ENCODE data around the gene TGDS.

TGDS gene

GRCh38 chr13:94599877-94600276, 3.9 kb upstream of the TGDS start:
- DNase-seq: no peak

DNA sequence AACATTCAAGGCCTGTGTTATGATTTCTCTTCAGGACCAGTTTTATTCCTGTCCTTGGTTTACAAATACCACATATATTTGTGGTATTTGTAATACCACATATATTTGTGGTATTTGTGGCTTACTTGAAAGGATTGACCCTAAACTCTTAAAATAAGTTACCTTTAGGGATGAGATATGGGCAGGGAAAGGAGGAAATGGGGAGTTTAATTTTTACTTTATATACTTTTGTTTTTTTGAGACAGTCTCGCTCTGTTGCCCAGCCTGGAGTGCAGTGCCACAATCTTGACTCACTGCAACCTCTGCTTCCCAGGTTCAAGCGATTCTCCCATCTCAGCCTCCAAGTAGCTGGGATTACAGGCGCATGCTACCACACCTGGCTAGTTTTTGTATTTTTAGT, 2.3 kb upstream of the TGDS start:
- DNase-seq: no peak

DNA sequence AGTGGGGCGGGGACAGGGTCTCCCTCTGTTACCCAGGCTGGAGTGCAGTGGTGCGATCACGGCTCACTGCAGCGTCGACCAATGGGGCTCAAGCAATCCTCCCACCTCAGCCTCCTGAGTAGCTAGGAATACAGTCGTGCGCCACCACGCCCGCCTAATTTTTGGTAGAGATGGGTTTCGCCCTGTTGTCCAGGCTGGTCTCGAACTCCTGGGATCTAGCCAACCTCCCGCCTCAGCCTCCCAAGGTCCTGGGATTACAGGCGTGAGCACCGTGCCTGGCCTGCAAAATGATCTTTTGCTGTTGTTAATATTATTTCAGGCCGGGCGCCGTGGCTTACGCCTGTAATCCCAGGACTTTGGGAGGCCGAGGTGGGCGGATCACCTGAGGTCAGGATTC, 621 bp upstream of the TGDS start:
- no peak for DNase-seq

DNA sequence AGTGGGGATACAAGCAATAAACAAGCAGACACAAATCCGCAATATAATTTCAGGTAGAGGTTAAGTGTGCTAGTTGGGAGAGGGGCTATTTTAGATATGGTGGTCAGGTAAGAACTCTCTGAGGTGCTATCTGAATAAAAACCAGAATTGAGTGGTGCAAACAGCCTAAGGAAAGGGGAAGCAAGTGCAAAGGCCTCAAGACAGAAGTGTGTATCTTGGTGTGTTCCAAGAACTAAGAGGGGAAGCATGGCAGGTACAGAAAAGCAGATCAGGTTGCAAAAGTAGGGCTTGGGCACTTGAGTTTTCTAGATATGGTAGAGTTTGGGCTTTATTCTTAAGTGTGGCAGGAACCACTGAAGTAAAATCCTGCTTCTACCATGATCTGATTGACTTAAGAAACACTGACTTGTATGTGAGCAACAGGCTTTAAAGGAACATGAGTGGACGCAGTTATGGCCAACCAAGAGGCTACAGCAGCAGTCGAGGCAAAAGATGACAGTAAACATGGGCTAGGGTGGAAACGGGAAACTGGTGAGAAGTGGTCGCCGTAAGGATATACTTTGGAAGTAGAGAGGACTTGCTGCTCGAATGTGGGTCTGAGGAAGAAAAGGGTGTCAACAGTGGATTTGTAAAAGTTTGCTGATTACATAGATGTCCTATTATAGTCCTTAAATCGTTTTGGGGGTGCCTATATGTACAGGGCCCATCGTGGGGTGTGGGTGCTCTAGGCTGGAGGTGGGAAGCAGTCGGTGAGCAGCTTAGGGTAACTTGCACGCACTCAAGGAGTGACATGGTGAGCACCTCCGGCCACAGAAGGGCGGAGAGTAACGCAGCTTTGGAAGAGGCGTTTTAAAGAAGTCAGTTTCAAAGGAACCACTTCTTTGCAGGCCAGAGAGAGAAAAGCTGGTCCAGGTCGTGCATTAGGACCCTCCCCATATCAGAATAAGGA, 677 bp downstream of the TGDS start:
- peak; percentile 22 for DNase-seq

- no peak for DNase-seq
These were observed 5.2 kb downstream of the TGDS start for GRCh38 chr13:94590744-94591143.

GRCh38 chr13:94588541-94588940, 7.4 kb downstream of the TGDS start:
- DNase-seq: no peak

DNA sequence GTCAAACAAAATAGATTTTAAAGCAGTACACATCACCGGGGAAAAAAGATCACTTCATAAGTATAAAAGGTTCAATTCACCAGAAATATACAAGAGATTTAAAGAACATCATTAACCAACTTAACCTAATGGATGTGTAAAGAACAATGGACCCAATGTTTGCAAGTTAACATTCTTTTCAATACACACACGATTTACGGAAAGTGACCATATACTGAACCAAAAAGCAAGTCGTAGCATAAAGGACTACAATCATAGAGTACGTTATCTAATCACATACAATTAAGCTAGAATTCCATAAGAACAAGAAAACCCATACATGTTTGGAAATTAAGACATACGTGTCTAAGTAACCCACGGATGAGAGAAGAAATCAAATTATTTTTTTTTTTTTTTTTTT, 9.6 kb downstream of the TGDS start:
- no peak for DNase-seq

GRCh38 chr13:94585543-94586101, 10.3 kb downstream of the TGDS start:
- no peak for DNase-seq

GRCh38 chr13:94583926-94584325, 12.0 kb downstream of the TGDS start:
- peak; percentile 29 for DNase-seq

DNA sequence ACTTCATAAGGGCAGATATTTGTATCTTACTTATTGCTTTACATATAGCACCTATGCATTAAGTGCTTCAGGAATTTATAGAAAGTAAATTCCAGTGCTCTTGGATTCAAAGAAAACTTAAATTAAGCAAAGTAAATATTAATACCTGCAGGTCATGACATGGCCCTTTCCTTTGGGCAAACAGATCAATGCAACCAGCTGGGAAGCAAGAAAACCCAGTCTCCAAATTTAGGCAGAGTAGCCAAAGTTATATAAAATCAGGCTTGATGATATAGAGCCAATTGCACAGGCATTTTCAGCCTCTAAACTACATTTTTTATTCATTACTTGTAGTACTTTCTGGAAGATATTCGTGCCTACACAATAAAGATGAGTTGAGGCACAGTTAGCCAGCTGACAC, 16.9 kb downstream of the TGDS start:
- DNase-seq: no peak

DNA sequence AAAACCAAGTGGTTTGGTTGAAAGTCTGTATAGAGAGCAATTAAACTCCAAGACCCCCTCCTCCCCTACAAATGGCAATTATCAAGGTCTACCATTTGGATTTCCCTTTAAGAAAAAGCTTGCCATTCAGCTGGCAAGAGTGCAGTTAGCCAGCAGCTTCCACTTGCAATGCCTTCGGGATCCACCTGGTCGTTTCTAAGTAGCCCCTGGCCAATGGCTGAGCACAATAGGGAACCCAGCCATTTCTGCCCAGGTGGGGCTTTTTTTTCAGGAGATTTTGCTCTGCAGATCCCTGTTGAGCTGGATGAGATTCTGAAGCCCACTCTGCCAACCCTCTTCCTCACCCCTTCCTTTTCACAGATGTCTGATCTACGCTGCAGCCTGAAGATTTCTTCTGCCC, 26.3 kb downstream of the TGDS start:
- no peak for DNase-seq

GRCh38 chr13:94568443-94568842, 27.5 kb downstream of the TGDS start:
- DNase-seq: no peak

DNA sequence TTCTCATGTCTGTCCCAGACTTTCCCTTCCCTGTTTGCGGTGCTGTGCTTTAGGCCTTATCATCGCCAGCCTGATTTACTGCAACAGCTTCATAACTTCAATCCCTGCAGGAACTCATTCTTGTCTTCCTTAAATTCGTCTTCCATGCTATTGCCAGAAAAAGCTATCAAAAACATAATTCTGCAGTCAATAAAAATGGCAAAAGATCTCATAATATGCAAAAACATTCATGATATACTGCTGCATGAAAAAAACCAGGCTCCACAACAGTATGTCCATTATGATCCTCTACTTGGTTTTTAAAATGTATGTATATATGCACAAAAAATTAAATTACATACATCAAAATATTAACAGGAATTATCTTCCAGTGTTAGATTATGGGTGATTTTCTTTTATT, 28.4 kb downstream of the TGDS start:
- DNase-seq: no peak

DNA sequence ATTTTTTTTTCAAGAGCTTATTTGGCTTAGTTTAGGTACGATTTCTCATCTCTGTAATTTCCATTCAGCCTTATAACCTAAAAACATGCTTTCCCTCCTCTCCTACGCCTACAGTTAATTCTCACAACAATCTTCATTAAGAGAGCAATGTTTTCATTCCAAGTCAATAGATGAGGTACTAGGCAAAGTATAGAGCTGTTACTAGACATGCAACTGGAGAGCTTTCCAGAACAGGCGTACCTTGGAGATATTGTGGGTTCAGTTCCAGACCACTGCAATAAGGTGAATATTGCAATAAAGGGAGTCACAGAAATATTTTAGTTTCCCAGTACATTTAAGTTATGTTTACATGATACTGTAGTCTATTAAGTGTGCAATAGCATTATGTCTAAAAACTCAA, 34.8 kb downstream of the TGDS start:
- DNase-seq: no peak

- DNase-seq: no peak
These were observed 35.8 kb downstream of the TGDS start for GRCh38 chr13:94560116-94560515.

DNA sequence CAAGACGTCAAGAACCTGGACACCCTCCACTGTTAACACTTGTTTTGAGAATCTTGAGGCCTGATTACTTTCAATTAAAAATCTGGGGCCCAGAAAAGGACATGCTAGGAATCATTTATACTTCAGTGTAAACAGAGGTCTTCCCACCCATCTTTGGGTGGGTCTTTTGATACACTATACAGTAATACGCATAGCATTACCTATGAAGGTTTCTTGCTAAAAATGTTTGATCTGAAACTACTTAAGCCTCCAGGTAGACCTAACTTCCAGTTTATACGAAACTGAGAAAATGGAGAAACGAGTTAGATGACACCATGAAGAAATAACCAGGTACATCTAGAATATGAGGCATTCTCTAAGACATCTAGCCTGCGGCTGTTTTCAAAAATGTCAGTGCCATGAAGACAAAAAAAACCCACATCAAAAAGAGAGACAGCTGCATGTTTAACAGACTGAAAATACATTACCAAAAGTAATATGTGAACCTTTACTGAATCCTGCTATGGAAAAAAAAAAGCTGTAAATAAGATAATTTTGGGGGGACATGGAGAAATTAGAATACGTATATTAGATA, 36.6 kb downstream of the TGDS start:
- DNase-seq: no peak

GRCh38 chr13:94558716-94559115, 37.2 kb downstream of the TGDS start:
- no peak for DNase-seq

GRCh38 chr13:94557684-94558235, 38.2 kb downstream of the TGDS start:
- no peak for DNase-seq

- no peak for DNase-seq
These were observed 39.3 kb downstream of the TGDS start for GRCh38 chr13:94556621-94557020.

DNA sequence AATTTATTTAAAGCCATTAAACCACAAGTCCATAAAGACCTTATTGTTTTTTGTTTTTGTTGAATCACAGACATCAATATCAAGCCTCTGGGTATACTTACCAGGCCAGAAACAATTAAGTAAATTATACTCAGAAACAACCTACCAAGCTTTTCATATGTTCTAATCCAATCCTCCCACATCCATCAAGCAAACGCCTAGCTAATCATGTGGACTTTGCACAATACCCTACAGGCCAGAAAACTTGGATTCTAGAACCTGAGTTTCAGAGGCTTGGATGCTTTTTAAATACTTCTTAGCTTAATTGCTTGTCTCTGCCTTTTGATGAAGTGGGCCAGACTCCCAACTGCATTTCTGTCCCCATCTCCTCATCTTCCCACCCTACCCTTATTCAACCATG, 39.9 kb downstream of the TGDS start:
- DNase-seq: no peak

DNA sequence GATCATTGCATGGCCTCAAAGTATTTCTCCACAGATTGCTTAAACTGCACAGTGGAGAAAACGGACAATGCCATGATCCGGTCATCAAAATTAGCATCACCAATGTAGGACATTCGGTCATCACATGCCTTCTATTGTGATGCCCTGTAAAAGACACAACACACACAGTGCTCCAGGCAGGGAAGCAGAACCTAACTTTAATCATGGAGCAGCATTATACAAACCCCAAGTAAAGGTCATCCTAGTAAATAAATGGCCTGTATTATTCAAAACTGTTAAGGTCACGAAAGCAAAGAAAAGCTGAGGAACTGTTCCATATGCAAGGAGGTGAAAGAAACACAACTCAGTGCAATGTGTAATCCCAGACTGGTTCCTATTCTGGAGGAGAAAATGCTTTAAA, 42.2 kb downstream of the TGDS start:
- no peak for DNase-seq

DNA sequence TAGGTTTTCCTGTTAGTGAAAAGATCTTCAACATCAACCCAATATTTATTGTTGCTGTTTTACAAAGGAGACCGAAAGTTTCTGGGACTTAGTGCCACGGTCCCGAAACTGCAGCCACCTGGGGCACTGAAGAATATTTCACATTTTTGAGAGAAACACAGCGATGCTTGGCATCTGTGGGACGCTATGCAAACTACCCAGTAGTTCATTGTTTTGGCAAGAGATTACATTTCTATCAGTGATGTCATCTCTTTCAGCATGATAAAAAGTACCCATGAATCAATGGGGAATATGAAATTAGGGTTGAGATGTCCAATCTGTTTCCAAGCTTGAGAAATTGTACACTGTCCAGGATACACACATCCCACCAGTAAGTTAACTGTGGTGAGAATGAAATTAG, 43.9 kb downstream of the TGDS start:
- no peak for DNase-seq

DNA sequence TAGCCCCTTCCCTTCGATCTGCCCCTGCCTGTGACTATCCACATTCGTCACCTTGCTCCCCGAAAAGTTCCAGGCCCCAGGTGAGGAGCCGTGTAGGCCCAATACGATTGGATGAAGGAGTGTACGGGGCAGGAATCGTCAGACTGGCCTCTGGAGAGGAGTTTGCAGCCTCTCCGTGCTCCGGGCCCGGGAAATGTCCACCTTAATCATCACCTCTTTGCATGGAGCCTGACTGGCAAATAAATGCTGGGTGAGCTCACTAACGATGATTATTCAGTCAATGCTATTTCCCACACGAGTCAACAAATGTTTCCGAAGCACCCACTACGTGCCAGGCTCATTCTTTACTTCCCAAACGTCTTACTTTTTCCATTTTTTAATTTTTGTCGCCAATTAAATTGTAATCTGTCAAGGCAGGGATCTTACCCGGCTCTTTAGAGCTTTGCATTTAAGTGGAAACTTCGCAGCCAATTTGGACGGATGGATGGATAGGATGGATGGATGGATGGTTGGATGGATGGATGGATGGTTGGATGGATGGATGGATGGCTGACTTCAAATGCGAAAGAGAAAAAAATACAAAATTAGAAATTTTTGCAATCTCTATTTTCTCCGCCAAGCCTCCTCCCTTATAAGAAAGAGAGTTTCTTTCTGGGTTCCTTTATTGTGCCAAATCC, 45.8 kb downstream of the TGDS start:
- peak; percentile 27 for DNase-seq

Data from HCEC 1CT (cell line).